HG02970 (cell line): ENCODE results near the gene USP6NL.

ENCODE experiments used
- ATAC-seq: cut with Tn5 transposase; IDR thresholded peaks from one replicate; pipeline ENCODE4 v1.9.1; 2021; ENCODE audit warnings: mild to moderate bottlenecking, moderate library complexity, moderate number of reproducible peaks; ENCODE audit not compliant: unreplicated experiment, low FRiP score

The USP6NL gene

GRCh38 chr10:11555556-11555955, 55.9 kb downstream of the USP6NL start:
- ATAC-seq, result no peak

GRCh38 chr10:11553773-11554381, 57.6 kb downstream of the USP6NL start:
- peak; percentile 54 for ATAC-seq

GRCh38 chr10:11551916-11552602, 59.4 kb downstream of the USP6NL start:
- ATAC-seq, result no peak

GRCh38 chr10:11551104-11551503, 60.3 kb downstream of the USP6NL start:
- no peak for ATAC-seq

- no peak for ATAC-seq
Observed at GRCh38 chr10:11548768-11549099, 62.7 kb downstream of the USP6NL start.

GRCh38 chr10:11548065-11548767, 63.2 kb downstream of the USP6NL start:
- no peak for ATAC-seq

- ATAC-seq, result no peak
Observed at GRCh38 chr10:11546581-11546980, 64.9 kb downstream of the USP6NL start.

GRCh38 chr10:11541296-11541695, 70.2 kb downstream of the USP6NL start:
- ATAC-seq, result no peak

DNA sequence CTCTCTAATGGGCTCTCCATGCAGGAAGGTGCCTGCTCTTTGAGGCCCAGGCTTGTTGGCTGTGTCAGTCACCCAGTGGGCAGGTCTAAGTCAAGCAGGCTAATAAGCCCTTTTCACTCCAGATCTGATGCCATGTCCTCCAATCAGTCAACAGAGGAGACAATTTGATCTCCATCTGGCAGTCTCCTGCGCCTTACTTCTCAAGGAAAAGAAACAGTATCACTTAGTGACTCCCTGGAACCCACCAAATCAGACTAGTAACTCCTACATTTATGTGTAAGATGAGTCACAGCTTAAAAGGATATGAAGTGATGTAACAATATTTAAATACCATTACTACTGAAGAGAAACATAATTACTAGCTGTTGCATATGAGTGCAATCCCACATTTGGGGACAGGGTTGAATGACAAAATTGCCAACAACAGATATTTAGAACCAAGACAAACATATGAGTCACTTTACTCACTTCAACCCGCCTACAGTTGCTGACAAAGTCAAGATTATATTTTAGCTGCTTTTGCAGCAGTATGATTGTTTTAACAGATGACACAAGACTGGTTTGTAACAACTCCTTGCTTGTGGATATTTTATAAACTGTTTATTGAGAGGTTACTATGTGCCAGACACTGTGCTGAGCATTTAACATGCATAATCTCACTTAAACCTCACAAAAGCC, 72.1 kb downstream of the USP6NL start:
- no peak for ATAC-seq

DNA sequence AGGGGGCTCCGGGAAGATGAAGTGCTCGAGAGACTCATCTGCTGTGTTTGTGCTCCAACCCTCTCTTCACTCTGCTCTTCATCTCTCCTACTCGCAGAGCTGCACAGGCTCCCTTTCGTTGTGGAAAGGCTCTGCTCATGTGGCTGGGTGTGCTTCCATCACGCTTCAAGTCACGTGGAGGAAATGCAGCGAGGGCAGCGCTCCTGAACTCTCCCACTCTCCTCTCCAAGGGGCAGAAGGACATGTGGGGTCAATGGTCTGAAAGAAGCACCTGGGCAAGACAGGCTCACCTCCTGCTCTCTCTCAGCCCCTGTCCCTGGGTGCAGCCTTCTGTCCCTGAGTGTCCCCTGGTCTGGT, 72.6 kb downstream of the USP6NL start:
- ATAC-seq, result no peak

DNA sequence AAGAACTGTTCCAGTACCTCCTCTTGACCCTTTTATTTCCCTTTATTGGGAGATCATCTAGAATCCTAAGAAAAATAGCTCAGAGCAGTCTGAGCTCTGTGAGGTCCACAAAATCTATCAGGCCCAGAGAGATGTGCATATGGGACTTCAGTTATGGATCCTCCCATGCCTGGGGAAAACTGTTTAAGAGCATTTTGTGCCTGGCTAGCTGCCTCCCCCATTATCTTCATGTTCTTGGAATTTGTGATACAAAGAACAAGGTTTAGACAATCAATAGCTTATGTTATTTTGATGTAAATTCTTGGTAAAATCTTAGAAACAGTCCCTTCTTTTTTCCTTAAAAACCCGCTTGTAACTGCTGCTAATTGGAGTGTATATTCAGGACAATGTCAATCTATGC, 75.2 kb downstream of the USP6NL start:
- no peak for ATAC-seq

GRCh38 chr10:11535346-11535959, 76.0 kb downstream of the USP6NL start:
- ATAC-seq, result no peak

DNA sequence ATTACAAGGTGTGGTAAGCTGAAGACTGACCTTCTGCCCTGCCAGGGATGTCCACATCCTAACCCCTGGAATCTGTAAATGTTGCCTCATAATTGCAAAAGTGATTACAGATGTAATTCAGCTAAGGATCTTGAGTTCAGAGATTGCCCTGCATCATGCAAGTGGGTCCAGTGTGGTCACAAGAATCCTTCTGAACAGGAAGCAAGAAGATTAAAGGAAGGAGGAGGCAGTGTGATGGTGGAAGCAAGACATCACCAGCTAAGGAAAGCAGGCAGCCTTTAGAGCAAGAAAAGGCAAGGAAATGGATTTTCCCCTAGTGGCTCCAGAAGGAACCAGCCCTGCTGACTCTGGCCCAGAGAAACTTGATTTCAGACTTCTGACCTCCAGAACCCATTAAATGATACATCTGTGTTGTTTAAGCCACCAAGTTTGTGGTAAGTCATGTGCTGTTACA, 78.1 kb downstream of the USP6NL start:
- ATAC-seq, result no peak

DNA sequence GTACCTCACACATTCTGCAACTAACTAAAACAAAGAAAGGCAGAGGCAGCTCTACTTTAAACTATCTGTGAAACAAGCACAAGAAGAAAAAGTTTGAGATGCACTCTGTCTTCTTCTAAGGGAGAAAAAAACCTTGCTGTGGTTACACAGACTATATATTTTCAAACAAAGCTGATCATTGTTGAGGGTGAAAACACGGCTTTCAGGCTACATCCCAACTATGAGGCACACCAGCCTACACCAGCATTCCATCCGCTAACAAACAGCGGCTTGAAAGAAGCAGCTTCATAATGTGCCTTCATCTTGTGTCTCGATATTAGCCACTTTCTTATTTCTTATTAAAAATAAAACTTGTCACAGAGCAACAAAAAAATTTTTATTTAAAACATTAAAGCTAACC, 79.1 kb downstream of the USP6NL start:
- no peak for ATAC-seq

- no peak for ATAC-seq
Observed at GRCh38 chr10:11530806-11531205, 80.6 kb downstream of the USP6NL start.

- ATAC-seq, result no peak
Observed at GRCh38 chr10:11529276-11529903, 82.1 kb downstream of the USP6NL start.

GRCh38 chr10:11528286-11528685, 83.2 kb downstream of the USP6NL start:
- no peak for ATAC-seq

DNA sequence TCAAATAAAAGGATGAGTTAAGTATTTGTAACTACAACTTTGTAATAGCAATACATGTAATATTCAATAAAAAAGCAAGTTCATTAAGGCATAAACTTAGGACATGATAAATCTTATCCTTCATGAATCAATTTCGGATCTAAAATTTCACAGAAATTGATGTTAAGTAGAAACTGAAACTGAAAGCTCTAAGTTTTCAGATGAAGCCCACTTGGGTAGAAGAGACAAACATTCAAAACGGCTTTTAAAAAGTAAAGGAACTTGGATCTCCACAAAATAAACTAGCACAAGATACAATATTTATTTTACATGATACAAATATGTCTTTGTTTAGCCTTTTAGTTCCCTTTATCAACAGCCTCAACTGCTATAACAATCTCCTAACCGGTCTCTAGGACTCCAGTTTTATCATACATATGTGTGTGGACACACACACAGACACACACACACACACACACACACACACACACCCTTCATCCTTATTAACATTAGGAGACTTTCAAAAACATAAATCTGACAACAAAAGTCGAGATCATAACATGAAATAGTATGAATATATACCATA, 83.7 kb downstream of the USP6NL start:
- no peak for ATAC-seq

- no peak for ATAC-seq
Observed at GRCh38 chr10:11527068-11527467, 84.4 kb downstream of the USP6NL start.

- ATAC-seq, result no peak
Observed at GRCh38 chr10:11525503-11525902, 85.9 kb downstream of the USP6NL start.
